Amygdala (tissue), 56 donors: Measurements from ENCODE around the gene NEDD4L.

ENCODE experiments used
- DNase-seq, 56 donors: peaks; one replicate each; lab custom pipeline; 2025; lab: John Stamatoyannopoulos, UW

Gene NEDD4L

DNA sequence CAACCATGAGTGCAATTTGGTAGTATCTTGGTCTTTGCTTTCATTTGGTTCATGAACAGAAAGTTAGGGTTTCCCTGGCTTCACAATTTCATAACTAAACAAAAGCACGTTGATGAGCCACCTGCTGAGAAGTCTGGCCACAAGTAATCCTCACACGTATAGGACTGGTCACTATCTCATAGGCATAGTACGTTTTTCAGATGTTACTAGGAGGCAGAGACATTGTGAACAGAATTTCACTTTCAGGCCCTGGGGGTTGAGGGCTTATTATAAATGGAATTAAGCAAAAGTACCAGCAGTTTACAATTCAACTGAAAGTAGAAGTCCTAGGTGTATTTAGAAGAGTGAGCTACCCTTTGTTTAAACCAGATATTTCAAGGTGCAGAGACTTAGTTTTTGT lies 307.8 kb downstream of the NEDD4L start:
- no peak for DNase-seq

DNA sequence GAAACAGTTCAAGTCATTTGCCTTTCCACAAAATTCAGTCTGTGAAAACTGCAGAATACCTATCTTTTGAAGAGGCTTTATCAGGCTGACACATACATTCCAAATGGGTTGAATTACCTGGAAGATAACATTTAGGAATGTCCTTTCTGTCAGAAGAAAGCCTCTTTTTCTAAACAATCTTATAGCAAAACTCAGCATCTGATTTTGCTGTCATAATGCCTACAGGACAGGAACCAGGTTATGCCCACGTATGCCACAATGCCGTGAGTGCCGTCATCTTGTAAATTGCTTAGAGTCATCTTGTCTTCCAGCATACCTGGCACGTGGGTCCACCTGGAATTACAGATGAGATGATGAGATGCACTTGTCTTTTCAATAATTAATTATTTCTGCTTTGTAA lies 309.6 kb downstream of the NEDD4L start:
- DNase-seq = no peak

- no peak for DNase-seq
Measured at GRCh38 chr18:58354051-58354450, 310.0 kb downstream of the NEDD4L start.

DNA sequence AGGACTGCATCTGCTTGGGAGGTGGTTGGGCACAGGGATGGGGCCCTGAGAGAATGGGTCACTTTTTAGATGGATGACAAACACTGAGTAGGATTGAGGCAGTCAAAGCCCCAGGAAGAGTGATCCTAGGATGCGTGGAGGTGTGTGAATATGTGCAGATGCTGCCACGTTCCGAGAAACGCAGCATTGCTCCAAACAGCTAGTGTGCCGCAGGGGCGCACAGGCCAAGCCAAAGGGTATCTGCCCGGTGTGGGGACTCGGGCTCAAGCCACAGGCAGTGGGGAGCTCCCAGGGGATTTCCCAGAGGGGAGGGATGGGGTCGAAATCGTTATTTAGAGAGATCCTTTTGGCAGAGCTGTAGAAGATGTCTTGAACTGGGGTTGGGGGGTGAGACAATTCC lies 310.8 kb downstream of the NEDD4L start:
- DNase-seq = no peak

GRCh38 chr18:58355243-58355642 lies 311.2 kb downstream of the NEDD4L start:
- no peak for DNase-seq

- no peak for DNase-seq
Measured at GRCh38 chr18:58359218-58359617, 315.2 kb downstream of the NEDD4L start.

DNA sequence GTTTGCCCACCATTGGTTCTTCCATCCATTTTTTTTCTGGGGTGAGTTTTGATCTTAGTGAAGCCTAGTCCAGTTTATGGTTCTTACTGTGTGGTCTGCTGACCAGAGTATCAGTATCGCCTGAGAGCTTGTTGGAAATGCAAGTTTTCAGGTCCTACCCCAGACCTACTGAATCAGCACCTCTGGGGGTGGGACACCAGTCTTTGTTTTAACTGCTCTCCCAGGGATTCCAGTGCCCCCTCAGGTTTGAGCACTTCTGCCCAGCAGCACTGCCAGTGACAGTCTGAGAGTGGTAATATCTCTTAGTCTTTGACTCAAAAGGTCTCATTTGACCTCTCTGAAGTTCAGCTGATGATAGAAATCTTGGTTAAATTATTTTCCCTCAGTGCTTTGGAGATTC lies 315.6 kb downstream of the NEDD4L start:
- no peak for DNase-seq

DNA sequence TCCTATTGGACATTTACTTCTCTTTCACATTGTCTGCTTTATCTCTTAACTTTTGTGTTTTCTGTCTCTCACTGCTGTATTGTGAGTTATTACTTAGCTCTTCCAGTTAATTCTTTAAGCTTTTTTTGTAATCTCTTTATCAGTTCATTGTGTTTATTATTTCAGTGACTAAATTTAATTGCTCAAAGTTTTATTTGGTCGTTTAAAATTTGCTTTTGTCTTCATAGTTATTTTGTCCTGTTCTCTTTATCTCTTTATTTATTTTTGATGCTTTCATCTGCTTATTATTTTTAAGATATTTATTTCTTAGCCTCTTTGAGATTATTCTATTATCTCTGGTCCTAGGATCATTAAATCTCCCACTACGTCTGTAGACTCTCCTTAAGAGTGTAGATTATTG lies 316.3 kb downstream of the NEDD4L start:
- no peak for DNase-seq

- DNase-seq = no peak
Measured at GRCh38 chr18:58361212-58361611, 317.2 kb downstream of the NEDD4L start.

GRCh38 chr18:58362027-58362575 lies 318.1 kb downstream of the NEDD4L start:
- DNase-seq = peak in 12 of 56 donors; percentile 4 to 65 (median 16)

GRCh38 chr18:58362829-58363271 lies 318.8 kb downstream of the NEDD4L start:
- DNase-seq = no peak

DNA sequence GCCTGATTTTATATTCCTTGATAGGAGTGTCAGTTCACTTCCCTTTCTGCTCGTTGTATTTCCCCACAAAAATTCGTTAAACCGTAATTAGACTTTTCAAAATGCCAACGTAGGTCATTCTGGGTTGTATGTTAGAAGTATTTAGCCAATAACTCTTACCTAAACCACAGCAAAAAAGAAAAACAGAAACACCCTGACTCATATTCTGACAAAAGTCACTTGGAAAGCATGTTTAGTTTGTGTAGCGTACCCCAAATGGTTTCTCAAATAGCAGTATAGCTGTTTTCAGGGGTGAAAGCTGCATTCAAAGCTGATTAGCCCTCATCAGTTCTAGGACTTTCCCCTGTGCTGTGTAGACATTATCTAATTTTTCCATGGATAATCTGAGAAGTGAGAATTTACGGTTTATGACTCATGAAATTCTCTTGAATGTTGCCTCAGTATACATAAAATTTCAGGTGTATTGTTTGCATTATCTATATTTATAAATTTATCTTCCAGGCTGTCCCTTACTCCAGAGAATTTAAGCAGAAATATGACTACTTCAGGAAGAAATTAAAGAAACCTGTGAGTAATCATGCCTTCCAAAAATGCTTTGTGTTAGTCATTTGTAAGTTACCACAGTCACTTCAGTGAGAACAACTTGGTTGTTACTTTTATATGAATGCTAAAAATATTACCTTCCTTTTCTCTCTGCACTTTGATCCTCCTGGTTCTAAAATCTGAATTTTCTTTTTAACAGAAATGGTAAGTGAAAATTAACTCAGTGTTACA lies 319.9 kb downstream of the NEDD4L start:
- no peak for DNase-seq

- no peak for DNase-seq
Measured at GRCh38 chr18:58364876-58365528, 321.0 kb downstream of the NEDD4L start.

GRCh38 chr18:58367425-58368140 lies 323.6 kb downstream of the NEDD4L start:
- DNase-seq = no peak

GRCh38 chr18:58369616-58370015 lies 325.6 kb downstream of the NEDD4L start:
- no peak for DNase-seq

DNA sequence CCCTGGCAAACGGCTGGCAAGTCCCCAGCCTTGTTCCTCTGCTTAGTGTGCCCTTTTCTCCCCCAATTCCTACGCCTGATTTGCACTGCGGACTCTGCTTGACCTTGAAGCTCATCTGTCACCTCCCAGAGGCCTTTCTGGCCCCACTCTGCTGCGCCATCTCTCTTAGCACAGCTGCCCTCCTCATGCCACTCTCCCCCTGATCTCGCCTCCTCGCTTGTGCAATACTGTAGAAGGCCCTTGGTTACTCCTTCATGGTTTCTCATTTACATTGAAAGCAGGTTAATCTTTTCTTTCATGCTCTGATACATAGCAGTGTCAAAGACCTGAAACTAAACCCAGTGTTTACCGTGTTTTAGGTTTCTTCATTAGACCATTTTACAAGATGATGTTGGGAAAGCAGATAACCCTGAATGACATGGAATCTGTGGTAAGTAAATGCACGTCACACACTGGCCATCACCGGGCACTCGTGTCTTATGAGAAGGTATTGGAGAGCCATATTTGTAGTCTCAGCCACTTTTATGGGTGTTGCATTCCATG lies 326.1 kb downstream of the NEDD4L start:
- no peak for DNase-seq

GRCh38 chr18:58370612-58371011 lies 326.6 kb downstream of the NEDD4L start:
- no peak for DNase-seq

DNA sequence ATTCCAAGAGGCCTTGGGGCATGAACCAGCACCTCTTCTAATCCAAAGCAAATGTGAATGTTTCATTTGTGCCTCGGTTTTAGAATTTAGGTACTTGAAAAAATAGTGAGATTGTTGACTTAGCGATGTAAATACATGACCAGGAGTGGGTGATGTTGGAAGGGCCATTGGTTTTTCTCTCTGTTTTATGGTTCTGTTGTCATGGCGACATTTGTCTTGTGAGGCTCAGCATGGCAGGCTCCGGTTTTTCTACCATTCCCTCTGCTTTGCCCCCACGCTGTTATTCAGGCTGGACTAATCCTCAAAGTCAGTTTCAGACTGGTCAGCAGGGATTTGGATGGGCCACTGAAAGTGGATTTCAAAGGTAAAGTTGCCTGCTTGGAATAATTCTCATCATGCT lies 329.5 kb downstream of the NEDD4L start:
- no peak for DNase-seq

GRCh38 chr18:58375051-58375450 lies 331.0 kb downstream of the NEDD4L start:
- DNase-seq = no peak

- no peak for DNase-seq
Measured at GRCh38 chr18:58378411-58379379, 334.7 kb downstream of the NEDD4L start.
